ENCODE measurements around the gene CDH13. TPM values are rescaled to one million over a fixed set of nuclear protein-coding genes. Genes with fewer than 3 reads are reported as not detected.

CDH13 gene
- total RNA-seq, 4 donors from 2014 or later: 3.4 to 14.8 (median 6.5) TPM

MicroRNA genes within 50 kb of the gene (microRNA counts, 767-probe panel; counts per million panel counts)
- 0 to 2,322 counts per million in 2 donors for microRNA hsa-miR-3182

Small RNA genes within 50 kb of the gene (microRNA-seq; reads per million reads assigned to microRNA genes)
- not detected for gene MIR3182
- gene MIR8058: not detected

Small RNA genes within 50 kb of the gene (small RNA-seq; reads per million reads assigned to genes)
- gene AC099506.2: not detected
- not detected for gene MIR3182
- not detected for gene MIR8058

Measured in thyroid gland (tissue), 4 donors.